GM19035 (cell line): Measurements from ENCODE around the gene UCN.
"Not testable (repeated sequence)": the region's sequence is repeated elsewhere in the genome, so short reads cannot be mapped to it uniquely, and the experiment has no call there.

ENCODE experiments used
- ATAC-seq: cut with Tn5 transposase; IDR thresholded peaks from one replicate; pipeline ENCODE4 v1.9.1; 2021; ENCODE audit not compliant: unreplicated experiment

UCN gene, protein sequence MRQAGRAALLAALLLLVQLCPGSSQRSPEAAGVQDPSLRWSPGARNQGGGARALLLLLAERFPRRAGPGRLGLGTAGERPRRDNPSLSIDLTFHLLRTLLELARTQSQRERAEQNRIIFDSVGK

DNA sequence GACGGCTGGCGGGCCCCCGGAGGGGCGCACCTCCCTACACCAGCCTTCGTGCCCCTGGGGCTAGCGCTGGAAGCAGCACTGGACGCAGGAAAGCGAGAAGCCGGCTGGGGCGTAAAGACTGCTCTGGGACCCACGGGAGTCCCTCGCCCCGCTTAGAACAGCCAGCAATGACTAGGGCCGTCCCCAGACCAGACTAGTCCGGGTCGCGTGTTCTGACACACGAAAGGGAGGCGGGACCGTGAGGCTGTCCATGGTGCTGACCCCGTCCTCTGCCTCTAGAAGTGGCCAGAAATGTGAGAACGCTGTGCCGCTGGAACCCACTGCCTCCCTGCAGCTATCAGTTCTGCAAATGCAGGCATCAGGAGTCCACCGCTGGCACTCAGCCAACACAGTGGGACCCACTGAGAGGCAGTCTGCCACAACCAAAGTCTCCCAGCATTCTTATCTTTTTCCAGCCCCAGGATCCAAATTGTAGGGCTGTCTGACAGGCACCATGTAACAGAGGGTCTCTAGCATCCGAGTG, at the start of gene UCN:
UCN (minus strand) TSS at position 87 of the 523 bp plus-strand sequence. CDS start 550 bp downstream, outside the sequence.
- ATAC-seq: no peak

DNA sequence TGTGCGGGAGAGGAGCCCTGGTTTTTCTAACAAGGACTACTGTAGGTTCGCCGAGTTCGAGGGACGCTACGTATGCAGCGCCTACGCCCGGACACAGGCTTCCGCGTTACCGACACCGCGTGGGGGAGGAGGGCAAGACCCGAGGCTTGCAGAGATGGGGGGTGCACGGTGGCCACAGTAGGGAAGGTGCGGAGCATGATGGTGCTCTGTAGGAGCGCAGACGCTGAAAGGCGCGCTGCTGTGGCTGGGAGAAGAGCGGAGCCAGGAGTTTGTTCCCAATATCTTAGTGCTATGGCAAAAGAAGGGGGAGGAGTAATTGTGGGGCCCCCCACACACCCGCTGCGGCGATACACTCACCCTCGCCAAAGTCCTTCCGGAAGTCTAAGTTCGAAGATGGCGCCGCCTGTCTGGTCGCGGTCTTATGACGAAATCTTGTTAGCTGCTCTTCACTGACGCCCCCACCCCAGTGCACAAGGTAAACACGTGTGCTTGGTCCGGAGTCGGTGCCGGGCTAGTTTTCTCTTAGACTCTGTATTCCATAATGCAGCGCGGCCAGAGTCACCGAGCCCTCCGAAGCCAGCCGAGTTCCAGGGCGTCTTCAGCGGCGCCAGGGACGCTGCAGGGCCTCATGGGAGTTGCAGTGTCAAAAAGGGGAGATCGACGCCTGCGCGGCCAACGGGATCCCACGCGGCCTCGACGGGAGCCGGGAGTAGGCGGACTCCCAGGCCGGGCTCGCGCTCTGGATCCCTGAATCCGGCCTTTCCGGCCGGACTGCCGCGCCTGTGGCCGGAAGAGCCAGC, 48.3 kb upstream of the UCN start, which contains the start of gene GTF3C2:
GTF3C2 (minus strand) TSS at position 383 of the 800 bp plus-strand sequence. CDS start 13,210 bp downstream, outside the sequence.
- ATAC-seq: peak; percentile 80

DNA sequence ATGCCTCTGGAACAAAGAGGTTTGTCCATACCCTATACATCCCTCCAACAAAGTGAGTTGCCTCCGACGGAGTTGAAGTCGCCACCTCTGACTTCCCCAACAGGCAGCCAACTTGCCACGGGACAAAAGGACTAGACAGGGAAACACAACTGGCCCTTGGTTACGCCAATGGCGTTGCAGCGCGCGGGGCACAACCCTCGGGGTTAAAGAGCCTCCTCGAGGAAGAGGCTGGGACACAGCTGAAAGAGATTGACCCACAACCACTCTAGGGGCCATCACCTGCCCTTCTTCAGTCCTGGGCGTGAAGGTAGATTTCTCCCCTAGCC, 47.8 kb upstream of the UCN start:
- ATAC-seq: peak; percentile 42

DNA sequence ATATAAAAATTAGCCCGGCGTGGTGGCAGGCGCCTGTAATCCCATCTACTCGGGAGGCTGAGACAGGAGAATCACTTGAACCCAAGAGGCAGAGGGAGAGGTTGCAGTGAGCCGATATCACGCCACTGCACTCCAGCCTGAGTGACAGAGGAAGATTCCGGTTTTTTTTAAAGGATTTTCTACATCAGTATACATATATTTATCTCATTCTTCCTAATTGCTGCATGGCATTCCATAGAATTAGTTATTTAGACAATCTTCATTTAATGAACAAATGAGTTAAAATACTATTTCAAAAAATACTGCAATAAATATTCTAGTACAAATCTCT, 46.3 kb upstream of the UCN start:
- no peak for ATAC-seq

DNA sequence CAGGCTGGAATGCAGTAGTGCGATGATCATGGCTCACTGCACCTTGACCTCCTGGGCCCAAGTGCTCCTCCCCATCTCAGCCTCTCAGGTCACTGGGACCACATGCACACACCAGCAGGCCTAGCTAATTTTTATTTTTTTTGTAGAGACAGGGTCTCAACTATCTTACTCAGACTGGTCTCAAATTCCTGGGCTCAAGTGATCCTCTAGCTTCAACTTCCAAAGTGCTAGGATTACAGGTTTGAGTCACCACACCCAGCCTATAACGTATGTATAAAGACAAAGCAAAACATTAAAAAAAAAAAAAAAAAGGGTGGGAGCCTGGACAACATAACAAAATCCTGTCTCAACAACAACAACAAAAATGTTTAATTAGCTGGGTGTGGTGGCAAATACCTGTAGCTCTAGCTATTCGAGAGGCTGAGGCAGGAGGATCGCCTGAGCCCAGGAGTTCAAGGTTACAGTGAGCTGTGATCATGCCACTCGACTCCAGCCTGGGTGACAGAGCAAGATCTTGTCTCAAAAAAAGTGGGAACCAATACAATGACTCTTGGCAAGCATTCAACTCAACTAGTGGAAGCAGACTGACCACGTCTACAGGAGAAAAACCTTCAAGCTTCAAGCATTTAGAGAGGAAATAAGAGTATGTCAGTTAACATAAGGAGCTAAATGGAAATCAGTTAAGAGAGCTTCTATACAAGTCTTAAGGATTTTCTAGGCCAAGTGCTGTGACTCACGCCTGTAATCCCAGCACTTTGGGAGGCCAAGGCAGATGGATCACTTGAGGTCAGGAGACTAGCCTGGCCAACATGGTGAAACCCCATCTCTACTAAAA, 45.7 kb upstream of the UCN start:
- no peak for ATAC-seq

DNA sequence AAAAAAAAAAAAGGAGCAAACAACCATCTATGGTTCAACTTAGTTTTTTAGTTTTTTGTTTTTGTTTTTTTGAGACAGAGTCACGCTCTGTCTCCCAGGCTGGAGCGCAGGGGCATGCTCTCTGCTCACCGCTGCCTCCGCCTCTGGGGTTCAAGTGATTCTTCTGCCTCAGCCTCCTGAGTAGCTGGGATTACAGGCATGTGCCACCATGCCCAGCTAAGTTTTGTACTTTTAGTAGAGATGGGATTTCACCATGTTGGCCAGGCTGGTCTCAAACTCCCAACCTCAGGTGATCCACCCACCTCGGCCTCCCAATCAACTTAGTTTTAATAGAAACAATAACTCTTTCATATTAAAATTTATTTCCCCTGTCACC, 45.1 kb upstream of the UCN start:
- not testable (repeated sequence) for ATAC-seq

DNA sequence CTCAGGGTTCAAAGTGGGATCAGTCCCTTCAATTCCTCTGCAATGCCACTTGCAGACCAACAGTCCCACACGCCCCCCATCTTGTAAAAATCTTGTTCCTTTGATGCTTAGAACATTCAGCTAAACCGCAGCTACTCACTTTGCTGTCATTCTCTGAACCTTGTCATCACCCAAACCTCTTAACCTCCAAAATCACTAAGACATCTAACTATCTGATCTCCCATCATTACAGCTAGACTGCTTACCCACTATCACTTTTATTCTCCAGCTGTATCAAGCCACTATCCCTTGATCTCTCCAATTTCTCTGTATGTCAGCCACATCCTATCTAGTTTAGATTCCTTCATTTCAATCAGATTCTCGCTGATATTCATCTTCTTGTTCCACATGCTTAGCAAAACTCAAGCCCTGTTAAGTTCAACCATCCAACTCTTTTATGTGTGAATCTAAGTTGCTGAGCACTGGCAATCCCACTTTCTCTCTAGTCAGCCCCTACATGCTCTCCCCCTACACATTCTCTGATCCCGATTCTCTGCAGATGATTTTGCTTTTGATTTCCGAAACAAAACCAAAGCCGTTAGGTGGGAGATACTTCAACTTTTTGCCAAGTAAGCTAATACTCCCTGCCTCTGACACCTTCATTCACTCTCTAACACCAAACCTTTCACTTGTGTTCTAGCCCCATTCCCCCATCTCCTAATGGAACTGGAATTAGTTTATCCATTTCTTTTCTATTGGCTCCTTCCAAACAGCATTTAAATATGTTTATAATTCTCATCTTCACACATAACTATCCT, 43.8 kb upstream of the UCN start:
- ATAC-seq: no peak

DNA sequence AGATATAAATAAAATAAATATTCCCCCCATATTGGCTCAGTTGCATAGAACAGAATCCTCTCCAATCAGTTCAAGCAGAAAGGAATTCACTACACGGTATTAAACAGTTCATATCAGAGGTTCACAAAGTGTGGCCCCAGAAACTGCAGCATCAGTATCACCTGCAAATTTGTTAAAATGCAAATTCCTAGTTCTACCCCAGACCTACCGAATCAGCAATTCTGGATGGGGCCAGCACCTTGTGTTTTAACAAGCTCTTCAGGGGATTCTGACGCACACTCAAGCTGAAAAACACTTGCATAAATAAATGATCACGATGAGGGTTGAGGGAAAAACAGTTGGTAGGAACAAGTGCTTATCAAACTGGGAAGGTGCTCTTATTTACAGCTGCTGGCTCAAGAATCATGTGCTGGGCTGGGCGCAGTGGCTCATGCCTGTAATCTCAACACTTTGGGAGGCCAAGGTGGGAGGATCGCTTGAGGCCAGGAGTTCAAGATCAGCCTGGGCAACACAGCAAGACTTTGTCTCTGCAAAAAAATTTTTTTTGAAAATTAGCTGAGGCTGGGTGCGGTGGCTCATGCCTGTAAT, 42.0 kb upstream of the UCN start:
- no peak for ATAC-seq

DNA sequence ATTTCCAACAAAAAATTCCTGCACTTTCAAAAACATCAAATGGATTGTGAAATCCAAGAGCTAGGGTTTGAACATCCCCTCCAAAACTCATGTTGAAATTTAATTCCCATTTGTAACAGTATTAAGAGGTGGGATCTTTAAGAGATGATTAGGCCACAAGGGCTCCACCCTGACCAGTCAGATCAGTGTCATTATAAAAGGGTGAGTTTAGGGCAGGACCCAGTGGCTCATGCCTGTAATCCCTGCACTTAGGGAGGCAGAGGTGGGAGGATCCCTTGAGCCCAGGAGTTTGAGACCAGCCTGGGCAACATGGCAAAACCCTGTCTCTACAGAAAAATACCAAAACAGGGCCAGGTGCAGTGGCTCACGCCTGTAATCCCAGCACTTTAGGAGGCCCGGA, 39.4 kb upstream of the UCN start:
- no peak for ATAC-seq

DNA sequence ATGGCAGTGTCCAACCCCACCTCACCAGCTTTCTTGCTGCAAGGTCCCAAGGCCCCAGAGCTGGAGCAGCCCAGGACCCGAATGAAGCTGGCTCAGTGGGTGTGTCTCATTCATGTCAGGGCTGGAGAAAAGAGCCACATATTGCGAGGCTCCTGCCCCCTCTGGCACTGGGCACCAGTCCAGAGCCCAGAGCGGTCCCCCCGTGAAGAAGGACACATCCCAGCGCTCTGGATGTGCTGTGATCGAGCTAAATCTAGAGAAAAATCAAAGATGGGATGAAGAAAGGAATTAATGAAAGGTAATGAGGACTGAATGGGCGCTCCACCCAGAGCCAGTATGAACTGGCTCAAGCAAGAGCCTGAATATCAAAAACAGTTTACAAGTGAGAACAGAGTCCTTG, 27.9 kb upstream of the UCN start:
- ATAC-seq: no peak

DNA sequence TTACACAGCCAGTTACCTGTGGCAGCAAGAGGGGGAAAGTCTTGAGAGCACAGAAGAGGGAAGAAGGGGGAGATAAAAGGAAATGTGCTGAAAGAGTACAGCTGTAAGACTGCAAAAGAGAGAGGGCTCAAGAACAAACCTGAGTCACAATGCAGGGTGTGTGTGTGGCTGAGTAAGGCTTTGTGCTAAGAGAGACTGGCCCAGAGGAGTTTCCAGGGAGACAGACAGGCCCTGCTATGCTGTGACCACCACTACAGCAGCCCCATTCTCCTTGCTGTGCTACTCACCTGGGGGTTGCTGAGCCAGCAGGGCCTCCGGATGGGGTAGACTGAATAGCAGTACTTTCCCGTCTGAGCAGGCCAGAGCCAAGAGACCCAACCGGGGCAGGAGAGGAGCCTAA, 27.1 kb upstream of the UCN start:
- no peak for ATAC-seq

DNA sequence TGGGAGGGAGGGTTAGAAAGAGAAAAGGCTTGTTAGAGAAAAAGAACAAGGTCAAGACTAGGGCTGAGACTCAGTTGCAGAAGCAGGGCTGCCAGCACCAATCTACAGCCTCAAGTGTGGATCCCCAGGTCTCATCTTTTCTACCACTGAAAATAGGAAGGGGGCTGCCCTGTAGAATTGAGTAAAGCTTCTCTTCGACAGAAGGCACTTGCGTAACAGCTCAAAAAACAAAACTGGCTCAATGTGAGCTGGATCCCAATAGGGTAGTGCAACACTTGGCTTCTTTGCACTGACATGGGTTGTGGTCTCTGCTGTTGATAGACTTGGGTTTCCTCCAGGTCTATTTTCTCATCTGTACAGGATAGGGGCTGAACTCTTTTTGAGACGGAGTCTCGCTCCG, 16.5 kb upstream of the UCN start:
- ATAC-seq: no peak

DNA sequence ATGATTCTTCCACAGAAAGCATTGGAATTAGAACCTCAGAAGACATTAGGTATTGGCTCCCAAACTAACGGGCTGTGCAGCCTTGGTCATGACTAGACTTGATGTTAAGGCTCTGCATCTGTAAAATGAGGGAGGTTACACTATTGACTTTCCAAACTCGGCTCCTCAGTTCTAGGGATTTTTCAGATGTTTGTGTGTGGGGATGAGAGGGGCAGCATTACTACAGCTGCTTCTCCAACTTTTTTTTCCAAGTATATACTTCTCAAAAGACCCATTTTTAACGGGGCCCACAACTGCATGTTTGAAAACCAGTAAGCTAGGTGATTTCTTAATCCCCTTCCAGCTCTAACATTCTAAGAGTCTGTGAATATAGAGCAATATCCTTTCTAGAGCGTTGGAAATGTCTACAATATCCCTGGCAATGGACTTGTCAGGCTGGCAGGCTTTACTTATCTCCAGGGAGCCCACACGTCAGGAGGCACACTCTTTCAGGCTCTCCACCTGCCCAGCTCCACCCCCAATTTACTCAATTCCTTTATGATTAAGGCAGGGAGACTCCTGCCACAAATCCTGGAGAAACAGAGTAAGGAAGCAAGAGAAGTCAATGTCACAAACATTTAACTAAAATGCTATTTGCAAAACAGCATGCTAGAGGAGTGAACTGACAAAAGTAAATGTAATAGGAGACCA, 15.5 kb upstream of the UCN start:
- ATAC-seq: no peak

DNA sequence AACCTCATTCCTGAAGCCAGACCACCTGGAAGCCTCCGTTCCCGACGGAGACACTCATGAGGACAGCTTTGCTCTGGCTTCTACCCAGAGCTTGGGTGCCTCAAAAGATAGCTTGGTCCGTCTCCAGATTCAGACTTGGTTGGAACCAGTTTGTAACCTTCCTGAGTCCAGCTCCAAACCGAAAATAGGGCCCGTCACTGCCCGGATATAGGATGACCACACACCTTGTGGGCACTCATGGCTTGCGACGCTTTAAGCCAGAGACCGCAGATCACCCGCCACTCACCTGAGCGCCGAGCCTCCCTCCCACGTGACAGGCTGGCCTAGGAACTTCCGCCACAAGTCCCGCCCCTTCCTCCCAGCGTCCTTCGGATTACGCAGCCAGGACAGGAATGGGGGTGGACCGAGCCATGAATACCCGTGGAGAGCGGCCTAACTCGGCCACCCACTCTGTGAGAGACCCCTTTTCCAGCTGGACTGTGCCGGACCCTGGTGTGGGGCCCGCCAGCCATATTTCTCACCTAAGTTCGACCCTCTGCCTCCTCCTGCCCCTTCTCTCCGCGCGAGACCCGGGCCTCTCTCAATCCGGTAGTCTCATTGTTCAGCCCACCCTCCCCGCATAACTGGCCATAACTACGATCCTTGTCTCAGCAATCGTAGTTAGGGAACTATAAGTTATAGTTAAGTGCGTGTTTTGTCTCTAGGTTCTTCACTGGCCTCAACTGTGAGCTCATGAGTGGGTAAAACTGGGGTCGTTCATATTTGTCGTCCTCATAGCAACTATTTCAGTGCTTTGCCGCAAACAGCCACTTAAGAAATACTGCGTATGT, 14.7 kb upstream of the UCN start, which contains the start of gene MPV17:
MPV17 (minus strand) TSS at position 332 of the 830 bp plus-strand sequence. CDS start 580 bp downstream, outside the sequence.
- ATAC-seq: peak; percentile 97

DNA sequence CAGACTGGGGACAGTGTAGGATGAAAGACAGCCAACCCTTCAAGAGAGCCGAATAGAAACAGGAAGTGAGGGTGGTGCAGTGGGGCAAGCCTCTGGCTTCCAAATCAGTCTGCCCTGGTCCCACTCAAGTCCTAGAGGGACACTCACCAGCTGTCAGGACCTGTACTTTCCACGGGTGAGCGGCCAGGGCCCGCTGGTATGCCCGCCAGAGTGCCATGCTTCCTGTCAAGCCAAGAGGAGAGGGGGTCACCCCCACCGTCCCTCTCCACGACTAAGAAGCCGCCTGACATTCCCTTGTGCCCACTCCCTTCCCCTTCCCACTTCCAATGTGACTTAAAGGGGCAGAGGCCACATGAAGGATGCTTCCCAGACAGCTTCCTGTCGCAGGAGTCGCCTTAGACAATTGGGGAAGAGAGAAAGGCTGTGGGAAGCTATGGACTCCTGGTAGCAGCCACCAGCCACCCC, 14.1 kb upstream of the UCN start:
- ATAC-seq: no peak

DNA sequence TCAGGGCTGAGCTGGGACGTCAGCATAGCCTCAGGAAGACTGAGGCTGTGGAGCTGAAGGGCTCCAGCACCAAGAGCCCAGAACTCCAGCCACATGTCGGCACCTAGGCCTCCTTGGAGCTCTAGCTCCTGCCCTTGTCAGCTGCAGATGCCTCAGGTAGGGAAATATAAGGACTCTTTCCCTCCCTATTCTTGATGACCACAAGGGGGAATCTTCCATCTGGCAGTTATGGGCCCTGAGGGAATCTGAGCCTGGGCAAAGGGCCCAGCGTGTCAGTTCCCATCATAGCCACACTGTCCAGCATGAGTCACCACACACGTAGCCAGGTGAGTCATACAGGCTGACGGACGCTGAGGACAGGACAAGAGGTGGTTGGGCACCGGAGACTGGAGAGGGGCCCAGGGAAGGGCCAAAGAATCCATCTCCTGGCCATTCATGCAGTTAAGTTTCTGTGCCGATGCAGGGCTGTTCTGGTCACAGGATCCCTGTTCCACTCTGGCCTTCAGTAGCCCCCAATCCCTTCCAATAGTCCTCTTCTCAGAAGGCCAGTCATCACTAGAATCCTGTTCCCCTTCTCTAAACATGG, 12.8 kb upstream of the UCN start:
- ATAC-seq: no peak

DNA sequence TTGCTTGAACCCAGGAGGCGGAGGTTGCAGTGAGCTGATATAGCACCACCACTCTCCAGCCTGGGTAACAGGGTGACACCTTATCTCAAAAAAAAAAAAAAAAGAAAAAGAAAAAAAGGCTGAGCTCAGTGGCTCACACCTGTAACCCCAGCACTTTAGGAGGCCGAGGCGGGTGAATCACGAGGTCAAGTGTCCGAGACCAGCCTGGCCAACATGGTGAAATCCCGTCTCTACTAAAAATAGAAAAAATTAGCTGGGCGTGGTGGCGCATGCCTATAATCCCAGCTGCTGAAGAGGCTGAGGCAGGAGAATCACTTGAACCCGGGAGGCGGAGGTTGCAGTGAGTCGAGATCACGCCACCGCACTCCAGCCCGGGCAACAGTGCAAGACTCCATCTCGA, 11.6 kb upstream of the UCN start:
- not testable (repeated sequence) for ATAC-seq

DNA sequence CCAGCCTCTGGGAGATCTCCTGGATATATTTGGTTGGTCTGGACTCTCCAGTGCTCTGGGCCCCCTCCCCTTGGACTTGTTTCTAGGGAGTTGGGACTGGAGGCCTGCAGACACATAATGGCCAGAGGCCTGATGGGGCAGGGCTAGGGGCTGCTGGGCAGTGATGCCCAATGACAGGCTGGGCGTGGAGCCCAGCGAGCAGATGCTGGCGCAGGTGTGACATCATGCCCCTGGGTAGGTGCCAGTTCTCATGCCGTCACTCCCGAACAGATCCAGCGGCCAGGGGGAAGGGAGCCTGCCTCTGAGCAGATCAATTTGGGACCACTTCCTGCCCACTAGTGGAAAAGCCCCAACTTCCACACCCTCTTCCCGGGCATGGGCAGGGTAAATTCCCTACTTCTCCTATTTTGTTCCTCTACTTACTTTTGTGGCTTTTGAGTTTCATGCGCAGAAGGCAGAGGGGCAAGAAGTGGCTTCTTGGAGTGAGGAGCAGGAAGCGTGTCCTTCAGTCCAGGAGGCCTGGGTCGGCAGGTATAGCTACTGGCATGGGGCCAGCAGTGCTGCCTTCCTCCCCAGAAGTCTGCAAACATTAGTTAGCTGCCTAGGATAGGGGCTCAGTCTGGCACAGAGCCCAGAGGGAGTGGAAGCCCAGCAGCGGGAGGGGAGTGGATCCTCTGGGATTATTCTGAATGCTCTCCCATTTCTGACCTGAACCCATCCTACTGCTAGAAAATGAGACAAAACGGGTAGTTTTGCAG, 8.6 kb upstream of the UCN start:
- ATAC-seq: no peak
